Mucosa of gallbladder (tissue), 1 donor: ENCODE results near the gene COPB2. TPM values are rescaled to one million over a fixed set of nuclear protein-coding genes. Genes with fewer than 3 reads are reported as not detected.
A peak's percentile ranks its signal among the peaks of the same experiment; 100 is the strongest.
"Not testable (repeated sequence)": the region's sequence is repeated elsewhere in the genome, so short reads cannot be mapped to it uniquely, and the experiment has no call there.

Source experiments
- DNase-seq: peaks from one replicate; pipeline ENCODE4 v3.0.0-alpha.2; 2020; ENCODE audit warnings: low spot score
- total RNA-seq: library from RNA; stranded (reverse); gene quantifications from one replicate; pipeline ENCODE4 v1.2.1, GENCODE V29; 2021
- donor health status: DM: no; HTN: no; CAD: no.

Gene COPB2
- total RNA-seq, 1 donor from 2014 or later: 138 TPM

DNA sequence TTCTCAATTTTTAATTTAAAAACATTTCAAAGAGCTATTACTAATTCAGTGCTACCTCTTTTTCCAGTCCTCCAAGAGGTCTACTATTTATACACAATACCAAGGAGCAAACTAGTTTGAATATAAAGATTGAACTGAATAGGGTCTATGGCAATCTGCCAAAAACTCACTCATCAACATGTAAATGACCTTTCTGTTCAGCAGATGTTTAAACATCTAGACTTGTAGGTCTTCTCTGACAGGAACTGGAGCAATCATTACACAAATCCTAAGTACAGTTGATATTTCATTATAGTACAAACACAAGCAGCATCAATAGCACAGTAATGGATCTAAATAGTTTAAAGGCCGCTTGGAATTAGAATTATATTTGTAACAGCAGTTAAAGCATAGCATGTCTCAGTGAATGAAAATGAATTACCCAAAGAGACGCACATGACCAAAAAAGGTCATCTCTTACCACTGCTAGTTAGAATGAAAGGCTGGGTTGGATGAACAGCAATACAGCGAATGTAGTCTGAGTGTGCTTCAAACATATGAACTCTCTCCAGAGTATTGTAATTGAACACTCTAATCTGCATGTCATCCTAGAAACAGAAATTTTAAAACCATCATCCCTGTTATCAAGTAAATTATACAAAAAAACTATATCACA, 10.7 kb downstream of the COPB2 start:
- DNase-seq: no peak

DNA sequence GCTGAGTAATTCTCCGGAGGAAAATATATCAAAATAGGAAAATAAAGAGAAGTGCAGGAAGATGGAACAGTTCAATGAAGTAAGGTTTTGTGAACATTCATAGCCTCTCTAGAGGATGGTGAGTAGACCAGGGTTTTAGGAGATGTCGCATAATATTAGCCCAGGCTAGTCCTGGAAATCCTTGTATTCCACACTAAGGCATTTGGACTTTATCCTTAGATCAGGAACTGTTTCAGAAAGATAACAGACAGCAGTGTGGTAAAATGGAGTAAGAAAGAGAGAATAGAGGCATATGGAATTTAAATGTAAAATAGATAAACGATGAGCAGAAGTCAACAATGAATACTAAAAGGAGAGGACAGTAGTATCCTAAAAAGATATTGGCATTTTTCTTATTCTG, 12.1 kb downstream of the COPB2 start:
- no peak for DNase-seq

DNA sequence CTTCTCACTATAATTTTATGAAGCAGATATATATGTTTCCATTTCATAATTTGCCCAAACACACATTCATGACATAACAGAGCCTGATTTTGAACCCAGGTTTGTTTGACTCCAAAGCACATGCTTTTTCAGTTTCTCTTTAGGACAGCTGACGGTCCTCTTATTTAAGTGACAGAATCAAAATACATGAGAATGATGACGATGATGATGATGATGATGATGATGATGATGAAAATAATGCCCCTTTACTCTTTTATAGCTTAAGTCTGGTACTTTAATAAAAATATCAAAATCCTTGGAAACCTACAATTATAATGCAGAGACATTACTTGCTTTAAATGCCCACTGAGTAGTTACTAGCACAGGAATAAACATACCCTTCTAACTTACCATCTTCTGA, 15.3 kb downstream of the COPB2 start:
- DNase-seq: no peak

DNA sequence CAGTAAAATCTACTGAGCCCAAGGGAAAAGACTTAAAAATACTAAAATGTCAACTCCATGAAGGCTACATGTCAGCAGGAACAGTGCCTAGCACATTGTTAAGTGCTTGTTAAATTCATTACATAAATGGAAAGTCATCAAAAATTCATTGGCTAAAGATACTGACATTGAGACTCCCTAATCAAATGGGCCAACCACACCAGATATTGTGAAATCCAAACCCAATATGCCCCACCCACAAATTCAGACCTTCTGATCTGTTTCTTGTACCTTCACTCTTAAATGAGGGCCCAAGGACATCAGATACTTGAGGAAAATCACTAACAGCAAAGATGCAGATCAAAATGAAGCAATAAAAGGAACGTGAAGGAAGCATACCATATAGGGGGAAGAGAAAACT, 24.9 kb downstream of the COPB2 start:
- no peak for DNase-seq

DNA sequence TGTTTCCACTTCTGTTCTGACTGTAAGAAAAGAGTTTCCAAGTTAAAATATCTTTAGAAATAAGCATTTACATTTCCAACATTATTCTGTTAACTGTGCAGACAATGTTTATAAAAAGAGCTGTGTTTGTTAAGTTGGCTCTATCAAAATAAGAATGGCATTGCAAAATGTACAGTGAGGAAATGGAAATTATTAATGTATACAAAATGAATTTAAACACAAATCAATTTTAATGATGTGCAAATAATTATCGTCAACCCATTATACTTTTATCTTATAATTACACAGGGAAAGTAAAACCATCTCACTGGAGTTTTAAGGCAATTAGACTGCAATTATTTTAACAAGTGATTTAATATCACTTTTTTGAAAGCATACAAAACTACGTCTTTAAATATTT, 28.2 kb downstream of the COPB2 start:
- no peak for DNase-seq

DNA sequence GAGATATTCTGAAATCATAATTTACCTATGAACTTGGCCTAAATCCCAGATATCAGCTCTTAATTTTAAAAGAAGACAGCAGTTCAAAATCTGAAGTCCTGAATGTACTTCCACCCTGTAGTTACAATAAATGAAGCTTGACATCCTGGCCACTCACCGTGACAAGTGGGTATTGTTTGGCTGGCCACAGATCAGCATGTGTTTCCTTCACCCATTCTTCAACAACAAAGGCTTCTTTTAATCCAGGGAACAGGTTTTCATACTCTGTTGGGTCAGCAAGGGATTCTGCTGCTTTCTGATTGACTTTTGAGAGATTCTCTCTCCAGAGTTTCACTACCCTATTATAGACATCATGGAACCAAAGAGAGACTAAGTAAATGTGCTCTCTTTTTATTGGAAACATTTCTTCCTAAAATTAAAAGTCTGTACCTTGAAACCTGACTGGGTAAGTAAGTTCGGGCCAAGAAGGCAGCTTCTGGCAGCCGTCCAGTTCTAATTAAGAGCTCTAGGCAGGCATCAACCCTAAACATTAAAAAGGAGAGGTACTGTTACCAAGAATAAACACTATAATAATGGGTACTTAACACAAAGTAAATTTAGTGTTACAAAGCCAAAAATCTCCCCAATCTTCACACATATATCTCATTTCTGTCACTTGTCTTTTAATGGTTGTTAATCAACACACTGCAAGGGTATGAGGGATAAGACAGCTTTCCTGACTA, 30.4 kb downstream of the COPB2 start:
- no peak for DNase-seq

DNA sequence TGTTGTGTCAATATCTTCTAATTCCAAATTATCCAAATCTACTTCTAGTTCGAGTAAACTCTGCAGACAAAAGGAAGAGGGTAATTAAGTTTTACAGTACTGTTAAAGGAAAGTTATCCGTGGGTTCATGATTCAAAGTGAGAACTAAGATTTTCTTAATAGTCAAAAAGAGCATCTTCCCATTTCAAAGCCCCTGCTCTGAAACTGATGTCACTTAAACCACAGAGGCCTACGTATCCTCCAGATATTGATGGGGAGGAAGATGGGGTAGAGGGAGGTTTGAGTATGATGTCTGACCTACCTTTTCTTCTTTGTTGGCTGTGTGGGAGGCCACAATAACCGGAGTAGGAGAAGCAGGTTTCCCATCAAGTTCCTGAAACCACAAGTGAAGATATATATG, 31.5 kb downstream of the COPB2 start:
- no peak for DNase-seq

DNA sequence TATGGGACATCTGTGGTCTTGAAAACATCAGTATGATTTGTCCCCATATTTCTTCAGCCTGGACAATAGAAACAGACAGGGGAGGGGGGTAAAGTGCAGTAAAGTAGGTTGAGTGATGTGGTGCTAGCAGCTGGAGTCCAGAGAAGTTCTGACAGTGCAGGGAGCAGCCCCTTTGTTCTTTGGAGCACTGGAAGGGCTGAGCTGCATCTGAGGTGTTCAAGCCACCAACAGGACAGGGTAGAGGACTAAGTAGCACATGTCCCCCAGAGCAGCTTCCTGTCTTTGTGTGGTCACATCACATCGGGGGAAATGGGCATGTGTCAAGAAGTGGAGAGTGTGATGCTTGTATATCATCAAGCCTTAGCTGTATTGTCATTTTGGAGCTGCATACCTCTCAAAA, 33.6 kb downstream of the COPB2 start:
- no peak for DNase-seq

DNA sequence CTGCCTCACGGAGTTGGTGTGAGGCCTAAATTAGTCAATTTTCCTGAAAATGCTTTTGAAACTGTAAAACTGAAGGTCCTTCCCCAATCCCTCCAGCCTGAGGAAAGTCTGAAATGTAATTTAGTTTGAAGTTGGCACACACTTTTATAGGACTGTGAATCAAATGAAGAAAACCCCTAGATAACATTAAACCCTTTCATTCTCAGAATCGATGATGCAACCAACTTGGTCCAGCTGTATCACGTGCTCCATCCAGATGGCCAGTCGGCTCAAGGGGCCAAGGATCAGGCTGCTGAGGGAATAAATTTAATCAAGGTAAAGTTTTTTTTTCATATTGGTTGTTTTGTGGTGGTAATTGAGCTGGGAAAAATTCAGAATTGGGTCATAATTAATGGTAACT, 34.0 kb downstream of the COPB2 start:
- no peak for DNase-seq

DNA sequence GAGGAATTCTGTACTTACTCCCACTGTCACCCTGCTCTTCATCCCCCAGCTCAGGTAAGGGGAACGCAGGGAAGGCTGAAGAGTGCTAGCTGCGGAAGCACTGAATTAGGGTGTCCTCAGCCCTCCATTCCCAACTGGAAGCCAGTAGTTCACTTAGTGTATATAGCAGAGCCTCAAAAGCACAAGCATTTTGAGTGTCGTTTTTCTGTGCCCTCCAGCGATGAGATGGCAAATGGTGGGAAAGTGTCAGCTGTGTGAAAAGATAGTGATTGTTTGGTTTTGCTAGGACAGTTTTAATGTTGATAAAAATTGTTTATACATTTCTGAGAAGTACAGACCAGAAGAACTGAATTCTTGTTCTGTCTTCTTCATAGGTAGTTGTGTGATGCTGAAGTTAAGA, 34.8 kb downstream of the COPB2 start:
- DNase-seq: no peak

DNA sequence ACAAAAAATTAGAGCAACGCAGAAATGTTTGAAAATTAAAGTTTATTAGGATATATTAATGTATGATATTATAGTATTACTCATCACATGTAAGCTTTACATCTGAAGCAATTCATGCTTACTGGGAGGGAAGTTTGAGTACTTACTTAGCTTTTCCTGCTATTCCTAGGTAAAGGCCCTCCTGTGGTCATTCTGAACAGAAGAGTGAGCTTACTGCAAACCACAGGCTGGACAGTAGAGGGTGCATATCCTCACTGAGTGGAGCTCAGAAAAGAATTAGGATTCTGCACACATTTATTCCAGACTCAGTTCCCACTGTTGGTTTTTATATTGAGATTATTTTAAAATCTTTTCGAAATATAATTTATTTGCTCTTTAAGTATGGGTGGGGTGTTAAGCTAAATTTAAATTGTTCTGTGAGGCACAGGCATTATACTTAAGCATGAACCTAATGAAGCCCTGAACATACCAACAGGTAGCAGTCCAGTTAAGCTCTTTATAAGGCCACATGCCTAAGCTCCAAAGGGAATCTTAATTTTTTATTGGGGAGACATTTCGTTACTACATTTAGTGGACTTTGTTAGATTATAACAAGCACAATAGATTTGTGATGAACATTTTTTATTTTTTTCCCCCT, 35.4 kb downstream of the COPB2 start:
- DNase-seq: peak; percentile 26

DNA sequence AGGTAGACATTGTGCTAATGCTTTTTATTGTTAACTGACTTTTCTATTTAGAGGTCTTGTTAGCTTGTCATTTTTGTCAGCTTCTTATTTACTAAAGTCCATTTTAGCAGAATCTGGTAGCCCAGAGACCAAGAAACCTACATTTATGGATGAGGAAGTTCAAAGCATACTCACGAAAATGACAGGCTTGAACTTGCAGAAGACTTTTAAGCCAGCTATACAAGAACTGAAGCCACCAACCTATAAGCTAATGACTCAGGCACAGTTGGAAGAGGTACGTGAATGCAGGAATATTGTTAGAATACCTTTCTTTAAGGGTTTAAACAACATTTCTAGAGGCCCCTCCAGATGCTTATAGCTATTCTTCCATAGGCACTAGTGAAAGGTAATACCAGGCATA, 42.7 kb downstream of the COPB2 start:
- no peak for DNase-seq

DNA sequence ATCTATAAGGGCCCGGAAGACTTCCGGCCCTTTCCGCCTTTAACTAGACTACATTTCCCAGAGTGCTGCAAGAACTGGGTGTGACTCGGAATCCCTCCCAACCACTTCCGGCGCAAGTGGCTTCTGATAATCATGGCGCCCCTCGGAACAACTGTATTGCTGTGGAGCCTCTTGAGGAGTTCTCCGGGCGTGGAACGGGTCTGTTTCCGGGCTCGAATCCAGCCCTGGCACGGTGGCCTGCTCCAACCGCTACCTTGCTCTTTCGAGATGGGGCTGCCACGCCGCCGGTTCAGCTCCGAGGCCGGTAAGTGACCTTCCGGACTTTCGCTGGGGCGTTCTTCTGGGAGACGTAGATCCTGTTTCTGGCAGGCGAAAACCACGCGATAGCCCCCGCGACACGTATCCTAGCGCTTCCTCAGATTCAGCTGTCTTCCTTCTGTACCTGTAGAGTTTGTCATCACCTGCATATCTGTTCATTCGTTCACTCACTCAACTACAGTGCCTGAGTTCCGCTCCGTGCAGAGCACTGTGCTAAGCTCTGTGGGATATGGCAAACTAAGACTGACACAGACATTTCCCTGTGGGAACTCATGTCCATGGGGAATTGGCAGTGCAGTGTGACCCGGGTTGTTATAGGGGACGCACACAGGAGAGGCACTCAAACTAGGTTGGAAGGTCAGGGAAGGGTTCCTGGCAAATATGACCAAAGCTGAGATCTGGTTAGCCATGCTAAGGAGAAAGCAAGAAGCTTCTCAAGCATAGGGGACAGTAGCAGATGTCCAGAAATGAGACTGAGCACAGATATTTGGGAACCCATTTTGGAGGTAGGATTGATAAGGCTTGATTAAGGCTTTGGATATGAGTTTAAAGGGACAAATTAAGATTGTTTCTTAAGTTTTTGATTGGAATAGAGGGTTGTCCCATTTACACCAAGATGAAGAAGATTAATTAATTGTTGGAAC, 45.3 kb downstream of the COPB2 start, which contains the start of gene MRPS22:
Gene MRPS22, plus strand, starts transcription at position 126 of the 962 bp plus-strand sequence. Its CDS starts 7 bp downstream, at position 133.
- peak; percentile 84 for DNase-seq

DNA sequence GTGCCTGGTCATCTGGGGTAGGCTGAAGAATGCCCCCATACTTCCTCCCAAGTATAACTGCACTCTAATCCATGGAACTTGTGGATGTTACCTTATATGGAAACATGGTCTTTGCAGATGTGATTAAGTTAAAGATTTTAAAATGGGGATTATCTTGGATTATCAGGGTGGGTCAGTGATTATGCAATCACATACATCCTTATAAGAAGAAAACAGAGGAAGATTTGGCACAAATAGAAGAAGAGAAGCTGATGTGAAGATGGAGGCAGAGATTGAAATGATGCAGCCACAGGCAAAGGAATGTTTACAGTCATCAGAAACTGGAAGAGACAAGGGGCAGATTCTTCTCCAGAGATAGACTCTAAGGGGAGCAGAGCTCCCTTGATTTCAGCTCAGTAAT, 47.4 kb downstream of the COPB2 start:
- DNase-seq: no peak

DNA sequence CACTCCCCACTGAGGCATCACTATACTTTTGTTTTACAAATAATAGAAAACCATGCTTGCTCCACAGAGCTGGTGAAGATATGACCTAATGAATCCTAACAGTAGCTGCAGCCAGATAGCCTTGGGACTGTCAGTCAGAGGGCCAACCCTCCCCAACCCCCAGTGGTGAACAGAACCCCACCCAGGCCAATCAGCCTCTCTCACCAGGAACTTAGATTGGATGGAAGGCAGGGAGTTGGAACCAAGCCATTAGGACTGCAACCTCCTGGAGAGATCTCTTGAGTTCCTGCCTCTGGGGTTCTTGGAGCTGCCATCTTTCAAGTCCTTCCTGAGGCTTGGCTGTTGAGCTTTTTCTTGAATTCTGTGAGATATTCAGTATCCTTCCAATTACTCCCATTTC, 48.7 kb downstream of the COPB2 start:
- no peak for DNase-seq

DNA sequence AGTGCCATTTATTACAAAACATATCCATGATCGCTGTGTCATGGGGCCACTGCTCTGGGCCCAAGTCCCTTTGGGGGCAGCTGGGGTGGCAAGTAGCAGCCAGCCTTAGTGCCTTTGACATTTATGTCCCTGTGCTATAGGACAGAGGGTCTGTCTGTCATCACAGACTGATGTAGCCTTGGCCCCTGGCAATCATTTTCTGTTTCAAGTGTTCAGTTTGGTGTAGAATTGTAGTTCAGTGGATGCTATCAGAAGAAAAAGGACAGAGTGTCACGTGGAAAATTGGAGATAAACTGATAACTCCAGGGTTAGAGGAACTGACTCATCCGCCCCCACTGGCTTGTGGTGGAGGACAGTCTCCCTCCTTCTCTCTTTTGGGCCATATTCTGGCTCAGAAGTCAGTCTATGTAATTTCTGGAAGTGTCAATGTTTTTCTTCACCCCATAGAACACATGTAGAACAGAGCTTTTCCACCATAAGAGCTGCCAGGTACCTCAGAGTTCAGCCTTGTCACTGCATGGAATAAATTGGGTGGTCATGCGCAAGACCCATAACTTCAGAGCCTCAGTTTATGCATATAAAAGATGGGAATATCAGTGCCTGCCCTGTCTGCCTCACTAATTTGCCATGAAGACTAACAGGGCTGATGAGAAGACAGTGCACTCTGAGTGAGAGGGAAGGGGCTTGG, 50.1 kb downstream of the COPB2 start:
- DNase-seq: peak; percentile 9

DNA sequence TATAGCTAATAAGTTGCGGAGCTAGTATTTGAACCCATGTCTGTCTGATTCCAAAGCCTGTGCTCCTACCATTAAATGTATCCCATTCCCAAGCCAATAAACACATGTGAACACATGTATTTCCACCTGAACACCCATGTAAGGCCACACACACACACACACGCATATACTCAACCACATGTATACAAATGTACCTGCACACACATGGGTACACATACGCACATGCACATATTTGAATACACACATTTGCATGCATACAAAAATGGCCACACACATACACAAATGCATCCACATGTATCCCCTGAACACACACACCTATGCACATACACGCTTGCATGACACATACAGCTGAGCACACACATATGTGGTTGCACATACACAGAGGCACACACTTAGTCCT, 51.0 kb downstream of the COPB2 start:
- peak; percentile 1 for DNase-seq

DNA sequence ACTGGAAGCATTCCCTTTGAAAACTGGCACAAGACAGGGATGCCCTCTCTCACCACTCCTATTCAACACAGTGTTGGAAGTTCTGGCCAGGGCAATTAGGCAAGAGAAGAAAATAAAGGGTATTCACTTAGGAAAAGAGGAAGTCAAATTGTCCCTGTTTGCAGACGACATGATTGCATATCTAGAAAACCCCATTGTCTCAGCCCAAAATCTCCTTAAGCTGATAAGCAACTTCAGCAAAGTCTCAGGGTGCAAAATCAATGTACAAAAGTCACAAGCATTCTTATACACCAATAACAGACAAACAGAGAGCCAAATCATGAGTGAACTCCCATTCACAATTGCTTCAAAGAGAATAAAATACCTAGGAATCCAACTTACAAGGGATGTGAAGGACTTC, 54.8 kb downstream of the COPB2 start:
- DNase-seq: not testable (repeated sequence)

DNA sequence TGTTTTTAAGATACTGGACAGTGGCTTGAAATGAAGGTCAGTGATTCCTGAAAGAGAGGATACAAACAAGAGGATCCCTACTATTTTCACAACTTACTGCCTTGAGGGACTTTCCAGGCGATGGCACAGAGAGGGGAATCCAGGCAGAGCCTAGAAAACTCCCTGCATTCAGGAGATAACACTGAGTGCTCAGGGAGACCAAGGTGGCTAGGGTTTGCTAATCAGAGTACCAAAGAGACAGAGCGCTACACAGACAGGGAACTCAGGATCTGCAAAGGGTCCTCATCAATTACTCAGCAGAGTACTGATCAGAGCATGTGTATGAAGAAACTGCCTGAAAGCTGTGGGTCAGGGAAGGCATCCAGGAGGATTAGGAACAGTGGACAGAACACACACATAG, 57.4 kb downstream of the COPB2 start:
- DNase-seq: no peak

DNA sequence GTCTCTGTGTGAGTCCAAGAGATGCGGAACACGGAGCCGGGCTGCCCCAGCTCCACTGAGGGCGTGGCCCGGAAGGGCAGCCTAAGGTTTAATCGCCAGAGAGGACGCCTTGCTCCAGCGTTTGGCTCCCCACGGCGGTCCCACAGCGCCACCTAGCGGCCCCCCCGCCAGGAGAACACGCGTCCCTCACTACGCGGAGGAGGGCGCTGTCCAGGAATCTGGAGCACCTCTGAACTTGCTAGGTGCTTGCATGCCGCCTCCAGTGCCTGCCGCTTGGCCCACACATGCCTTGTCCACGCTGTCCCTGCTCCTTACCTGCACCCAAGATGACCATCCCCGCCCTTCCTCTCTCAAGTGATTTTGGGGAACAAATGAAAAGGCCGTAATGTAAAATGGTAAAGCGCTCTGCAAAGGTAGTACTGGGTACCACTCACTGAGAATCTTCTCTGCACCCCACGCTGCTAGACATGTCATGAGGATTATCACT, 60.0 kb downstream of the COPB2 start:
- DNase-seq: peak; percentile 84

DNA sequence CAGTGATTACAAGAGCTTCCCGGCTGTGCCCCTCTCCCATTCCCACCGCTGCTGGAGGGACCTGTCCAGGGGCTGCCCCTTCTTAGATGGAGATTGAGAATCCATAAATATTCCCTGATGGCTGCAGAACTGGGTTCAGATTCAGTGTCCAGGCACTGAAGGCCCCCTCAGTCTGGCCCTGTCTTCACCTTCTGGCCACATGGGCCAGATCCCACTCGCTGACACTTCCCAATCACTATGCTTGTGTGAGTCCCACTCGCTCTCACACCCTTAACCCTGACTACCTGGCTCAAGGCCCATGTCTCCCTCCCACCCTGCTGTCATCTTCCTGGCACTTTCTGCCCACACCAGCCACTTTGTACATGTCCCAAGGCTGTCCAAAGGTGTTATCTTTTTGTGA, 61.1 kb downstream of the COPB2 start:
- DNase-seq: no peak
